ENCODE data around the gene REXO1.
"Not testable (repeated sequence)": the region's sequence is repeated elsewhere in the genome, so short reads cannot be mapped to it uniquely, and the experiment has no call there.

GRCh38 chr19:1877280-1877660 is 29.0 kb upstream of the REXO1 start:
- TF ChIP-seq POLR2AphosphoS5 (IDR thresholded peaks at IDR 0.05; ENCODE audit: low read depth, low read length); CTCF (IDR thresholded peaks at IDR 0.05): not testable (repeated sequence)

Measured in Panc1 (cell line).